HT1080 (cell line): ENCODE measurements around the gene RAD1. TPM values are rescaled to one million over a fixed set of nuclear protein-coding genes. Genes with fewer than 3 reads are reported as not detected.

Source experiments
- DNase-seq: peaks from one replicate; pipeline ENCODE4 v3.0.0-alpha.2; 2015; ENCODE audit warnings: low read depth
- total RNA-seq: library from RNA; depleted of rRNA; stranded (reverse); fragments of >200 nt; shearing (Covaris generic); gene quantifications from 2 replicates; pipeline ENCODE4 v1.2.3, GENCODE V29; 2014; rRNA removed

The RAD1 gene
- total RNA-seq, 1 experiment from 2014 or later: 113 TPM

DNA sequence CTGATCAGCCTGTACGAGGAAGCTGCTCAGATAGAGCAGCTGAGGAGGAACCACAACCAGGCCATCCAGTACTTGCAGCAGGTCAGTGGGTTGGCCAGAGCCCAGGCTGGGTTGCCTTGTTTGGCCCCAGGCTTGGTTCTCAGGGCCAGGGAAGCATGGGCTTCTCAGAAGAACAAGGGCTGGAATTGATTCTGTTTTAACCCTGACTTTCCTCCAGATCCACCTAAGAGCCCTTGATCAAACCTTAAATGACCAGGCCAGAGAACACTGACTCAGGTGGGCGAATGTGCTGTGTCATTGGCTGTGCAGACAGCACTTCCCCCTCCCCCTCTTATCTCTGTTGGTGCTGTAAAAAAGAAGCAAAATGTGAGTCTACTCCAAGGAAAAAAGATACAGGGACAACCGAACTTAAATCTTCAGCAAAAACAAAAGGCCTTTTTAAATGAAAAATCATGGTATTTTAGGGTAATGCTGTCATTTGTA is 48.3 kb downstream of the RAD1 start:
- DNase-seq: no peak

DNA sequence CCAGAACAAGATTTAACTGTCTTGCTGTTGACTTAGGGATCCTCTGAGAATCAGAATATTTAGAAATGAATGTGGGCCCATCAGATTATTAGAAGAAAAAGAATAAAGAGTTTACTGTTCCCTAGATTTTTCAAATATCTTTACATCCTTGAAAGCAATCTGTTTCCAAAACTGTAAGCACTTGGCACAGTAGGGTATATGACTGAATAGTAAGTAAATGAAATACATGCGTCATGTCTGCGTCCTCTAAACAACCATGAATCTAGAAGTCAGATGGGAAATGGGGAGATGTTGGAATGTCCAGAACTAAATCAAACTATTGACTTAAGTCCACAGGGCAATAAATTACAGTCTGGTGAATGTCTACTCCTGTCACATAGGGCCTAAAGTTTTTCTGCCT is 50.2 kb downstream of the RAD1 start:
- DNase-seq: no peak

DNA sequence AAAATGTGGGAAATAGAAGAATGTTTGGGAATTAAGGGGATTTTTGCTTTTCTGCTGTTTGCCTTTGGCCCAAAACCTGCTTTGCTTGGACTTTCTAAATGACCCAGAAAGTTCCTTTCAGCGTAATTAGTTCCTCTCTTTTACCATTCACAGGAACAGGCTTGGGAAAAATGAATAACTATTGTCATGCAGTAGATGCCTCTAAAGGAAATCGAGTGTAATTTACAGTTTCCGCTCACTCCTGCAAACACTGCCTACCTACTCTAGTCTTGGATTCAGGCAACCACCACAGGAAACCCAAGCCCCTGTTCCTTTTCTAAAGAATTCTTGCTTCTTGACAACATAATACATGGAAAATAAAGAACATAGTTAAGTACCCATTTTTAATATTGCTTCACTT is 51.4 kb downstream of the RAD1 start:
- no peak for DNase-seq

DNA sequence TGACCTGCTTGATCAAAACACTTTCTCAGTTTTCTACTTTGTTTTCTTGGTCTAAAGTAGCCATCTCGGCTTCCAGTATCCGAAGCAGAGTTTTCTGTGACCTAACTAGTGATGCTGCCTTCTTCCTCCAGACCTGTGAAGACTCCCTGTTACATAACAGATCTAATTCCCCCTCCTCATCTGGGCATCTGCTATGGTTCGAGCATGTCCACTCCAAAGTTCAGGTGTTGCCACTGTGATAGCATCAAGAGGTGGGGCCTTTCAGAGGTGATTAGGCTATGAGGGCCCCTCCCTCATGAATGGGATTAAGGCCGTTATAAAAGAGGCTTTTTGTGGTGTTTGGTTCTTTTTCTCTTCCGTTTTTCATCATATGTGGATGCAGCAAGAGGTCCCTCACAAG is 56.1 kb downstream of the RAD1 start:
- no peak for DNase-seq

DNA sequence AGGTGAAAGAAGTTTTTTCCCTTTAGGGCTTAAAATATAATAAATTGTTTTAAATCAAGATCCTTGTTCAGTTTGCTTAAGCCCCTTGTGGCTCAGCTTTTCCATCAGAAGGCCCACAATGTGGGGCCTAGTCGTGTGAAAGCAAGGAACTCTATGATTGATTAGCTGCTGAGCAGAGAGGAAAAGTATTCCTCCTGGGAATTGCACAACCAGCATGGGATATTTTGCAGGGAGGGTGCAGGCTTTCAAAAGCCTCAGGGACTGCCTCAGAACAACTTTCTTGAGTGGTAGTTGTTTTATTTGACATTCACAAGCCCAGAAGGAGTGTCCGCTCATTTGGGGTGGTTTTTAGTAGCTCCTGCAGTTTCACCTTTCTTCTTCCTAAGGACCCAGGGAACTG is 56.5 kb downstream of the RAD1 start:
- DNase-seq: no peak

DNA sequence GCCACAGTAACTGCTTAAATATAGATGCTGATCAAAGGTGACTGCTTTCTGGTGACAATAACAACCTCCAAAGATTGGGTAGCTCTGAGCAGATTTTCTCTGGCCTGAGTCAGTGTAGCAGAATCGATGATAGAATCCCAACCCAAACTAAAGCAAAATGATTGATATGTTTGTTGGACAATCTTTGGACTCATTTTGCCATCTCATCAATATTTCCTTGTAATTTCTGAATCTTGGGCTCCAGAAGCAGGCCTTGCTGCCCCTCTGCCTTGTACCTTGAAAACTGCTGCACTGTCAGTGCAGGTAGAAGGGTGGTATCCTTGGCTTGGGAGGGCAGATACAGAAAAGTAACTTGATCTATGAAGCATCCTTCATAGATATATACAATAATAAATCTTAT is 57.4 kb downstream of the RAD1 start:
- no peak for DNase-seq

DNA sequence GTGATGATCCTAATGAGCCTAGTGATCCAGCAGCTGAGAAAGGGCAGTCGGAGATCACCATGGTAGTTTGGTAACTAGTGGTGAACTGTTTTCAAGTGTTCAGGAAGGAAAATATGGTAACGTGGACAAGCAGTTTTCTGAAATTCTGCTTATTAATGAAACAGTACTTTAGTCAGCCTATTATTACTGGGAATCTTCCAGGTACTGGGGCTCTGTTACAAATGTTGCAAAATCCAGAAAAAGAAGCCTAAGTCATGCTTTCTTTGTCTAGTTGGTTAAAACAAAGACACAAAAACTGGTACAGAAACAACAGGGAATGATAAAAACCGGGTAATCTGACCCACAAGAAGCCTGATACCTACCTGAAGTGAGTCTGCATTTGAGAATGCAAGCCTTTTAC is 58.1 kb downstream of the RAD1 start:
- no peak for DNase-seq

Other genes with a start within 250 kb of the RAD1 start
- gene TTC23L, start 76.3 kb downstream of the RAD1 start, total RNA-seq: not detected in 2 replicates
- 90.4 and 108 TPM in 2 replicates for gene BRIX1, start 207 bp upstream of the RAD1 start, total RNA-seq
- gene DNAJC21, start 14.1 kb upstream of the RAD1 start, total RNA-seq: 23.5 and 25.8 TPM in 2 replicates
- gene AGXT2, start 132.4 kb upstream of the RAD1 start, total RNA-seq: not detected in 2 replicates